GM23248 (cell line): ENCODE measurements around the gene CNTN4.

Experiments used
- EZH2 ChIP-seq: fragments of 200-600 bp; sonication (generic); IDR thresholded peaks from 2 replicates; pipeline ENCODE4 v1.6.1; 2018; ENCODE audit warnings: antibody characterized with exemption, mild to moderate bottlenecking; ENCODE audit not compliant: insufficient read depth, poor library complexity, severe bottlenecking
- EZH2phosphoT487 ChIP-seq: fragments of 200-600 bp; sonication (generic); IDR thresholded peaks from 2 replicates; pipeline ENCODE4 v1.6.1; 2018; ENCODE audit warnings: antibody characterized with exemption, moderate library complexity, mild to moderate bottlenecking, low read depth; ENCODE audit not compliant: insufficient read depth

GRCh38 chr3:2653706-2654105, 555.0 kb downstream of the CNTN4 start:
- no peak for TF ChIP-seq EZH2
- no peak for TF ChIP-seq EZH2phosphoT487
